PFSK-1 (cell line): ENCODE measurements around the gene PTCH2.

ENCODE experiments used
- FOXP2 ChIP-seq: optimal IDR thresholded peaks from 2 replicates; pipeline ENCODE3; 2011; ENCODE audit warnings: borderline replicate concordance, control low read depth, inconsistent platforms; ENCODE audit not compliant: insufficient read depth; ENCODE audit errors: extremely low read length, extremely low read depth
- SIN3A ChIP-seq: IDR thresholded peaks from 2 replicates; pipeline ENCODE4 v1.6.1; 2012; ENCODE audit warnings: mild to moderate bottlenecking, low read length, moderate library complexity, borderline replicate concordance; ENCODE audit not compliant: insufficient read depth
- TF ChIP-seq, protein P1 (sequence below), 2 experiments: IDR thresholded peaks; 2 replicates each; pipeline versions ENCODE4 v1.6.1 to v1.8.0; 2011 to 2012; ENCODE audit warnings: low read depth in 2 of 2, low read length in 2 of 2, control low read depth in 1 of 2, inconsistent platforms in 1 of 2, mild to moderate bottlenecking in 1 of 2, moderate library complexity in 1 of 2; ENCODE audit not compliant: insufficient read depth in 1 of 2

- TF ChIP-seq SIN3A (no peak), FOXP2 (no peak)
- TF ChIP-seq, protein P1, sequence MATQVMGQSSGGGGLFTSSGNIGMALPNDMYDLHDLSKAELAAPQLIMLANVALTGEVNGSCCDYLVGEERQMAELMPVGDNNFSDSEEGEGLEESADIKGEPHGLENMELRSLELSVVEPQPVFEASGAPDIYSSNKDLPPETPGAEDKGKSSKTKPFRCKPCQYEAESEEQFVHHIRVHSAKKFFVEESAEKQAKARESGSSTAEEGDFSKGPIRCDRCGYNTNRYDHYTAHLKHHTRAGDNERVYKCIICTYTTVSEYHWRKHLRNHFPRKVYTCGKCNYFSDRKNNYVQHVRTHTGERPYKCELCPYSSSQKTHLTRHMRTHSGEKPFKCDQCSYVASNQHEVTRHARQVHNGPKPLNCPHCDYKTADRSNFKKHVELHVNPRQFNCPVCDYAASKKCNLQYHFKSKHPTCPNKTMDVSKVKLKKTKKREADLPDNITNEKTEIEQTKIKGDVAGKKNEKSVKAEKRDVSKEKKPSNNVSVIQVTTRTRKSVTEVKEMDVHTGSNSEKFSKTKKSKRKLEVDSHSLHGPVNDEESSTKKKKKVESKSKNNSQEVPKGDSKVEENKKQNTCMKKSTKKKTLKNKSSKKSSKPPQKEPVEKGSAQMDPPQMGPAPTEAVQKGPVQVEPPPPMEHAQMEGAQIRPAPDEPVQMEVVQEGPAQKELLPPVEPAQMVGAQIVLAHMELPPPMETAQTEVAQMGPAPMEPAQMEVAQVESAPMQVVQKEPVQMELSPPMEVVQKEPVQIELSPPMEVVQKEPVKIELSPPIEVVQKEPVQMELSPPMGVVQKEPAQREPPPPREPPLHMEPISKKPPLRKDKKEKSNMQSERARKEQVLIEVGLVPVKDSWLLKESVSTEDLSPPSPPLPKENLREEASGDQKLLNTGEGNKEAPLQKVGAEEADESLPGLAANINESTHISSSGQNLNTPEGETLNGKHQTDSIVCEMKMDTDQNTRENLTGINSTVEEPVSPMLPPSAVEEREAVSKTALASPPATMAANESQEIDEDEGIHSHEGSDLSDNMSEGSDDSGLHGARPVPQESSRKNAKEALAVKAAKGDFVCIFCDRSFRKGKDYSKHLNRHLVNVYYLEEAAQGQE (IDR thresholded peaks at IDR 0.05; ENCODE audit: insufficient read depth in 1 of 2, low read depth in 2 of 2, low read length in 2 of 2): no peak
Observed at GRCh38 chr1:44857446-44857845, 14.4 kb upstream of the PTCH2 start.
